HG03139 (cell line): Measurements from ENCODE around the gene UBE2D4.
A peak's percentile ranks its signal among the peaks of the same experiment; 100 is the strongest.
"Not testable (repeated sequence)": the region's sequence is repeated elsewhere in the genome, so short reads cannot be mapped to it uniquely, and the experiment has no call there.

Experiments used
- ATAC-seq: cut with Tn5 transposase; IDR thresholded peaks from one replicate; pipeline ENCODE4 v1.9.1; 2021; ENCODE audit not compliant: unreplicated experiment

UBE2D4 gene

GRCh38 chr7:43960933-43961332 is 34.7 kb downstream of the UBE2D4 start:
- ATAC-seq: no peak

- not testable (repeated sequence) for ATAC-seq
Measured at GRCh38 chr7:43966392-43966791, 40.2 kb downstream of the UBE2D4 start.

GRCh38 chr7:43968172-43969040 is 42.2 kb downstream of the UBE2D4 start:
- ATAC-seq: not testable (repeated sequence)

GRCh38 chr7:43969586-43969985 is 43.4 kb downstream of the UBE2D4 start:
- not testable (repeated sequence) for ATAC-seq

GRCh38 chr7:43970698-43971097 is 44.5 kb downstream of the UBE2D4 start:
- ATAC-seq: not testable (repeated sequence)

- ATAC-seq: not testable (repeated sequence)
Measured at GRCh38 chr7:43974033-43974573, 47.9 kb downstream of the UBE2D4 start.

- not testable (repeated sequence) for ATAC-seq
Measured at GRCh38 chr7:43974725-43975482, 48.7 kb downstream of the UBE2D4 start.

GRCh38 chr7:43977525-43977924 is 51.3 kb downstream of the UBE2D4 start:
- no peak for ATAC-seq

GRCh38 chr7:43978102-43978501 is 51.9 kb downstream of the UBE2D4 start:
- ATAC-seq: not testable (repeated sequence)

- ATAC-seq: not testable (repeated sequence)
Measured at GRCh38 chr7:43982848-43983247, 56.6 kb downstream of the UBE2D4 start.

- ATAC-seq: not testable (repeated sequence)
Measured at GRCh38 chr7:43983736-43984135, 57.5 kb downstream of the UBE2D4 start.

- not testable (repeated sequence) for ATAC-seq
Measured at GRCh38 chr7:43985904-43986864, 59.9 kb downstream of the UBE2D4 start.

- not testable (repeated sequence) for ATAC-seq
Measured at GRCh38 chr7:43987476-43987875, 61.2 kb downstream of the UBE2D4 start.

GRCh38 chr7:43990011-43990585 is 63.9 kb downstream of the UBE2D4 start:
- ATAC-seq: not testable (repeated sequence)

GRCh38 chr7:43990829-43991228 is 64.6 kb downstream of the UBE2D4 start:
- not testable (repeated sequence) for ATAC-seq

- ATAC-seq: peak; percentile 45
Measured at GRCh38 chr7:43992896-43993295, 66.7 kb downstream of the UBE2D4 start.

GRCh38 chr7:43994681-43995080 is 68.4 kb downstream of the UBE2D4 start:
- ATAC-seq: not testable (repeated sequence)

- not testable (repeated sequence) for ATAC-seq
Measured at GRCh38 chr7:43997532-43997931, 71.3 kb downstream of the UBE2D4 start, which contains the start of gene SPDYE1. Gene SPDYE1 (plus strand): TSS chr7:43997897. CDS start chr7:43999950, 2,053 bp downstream.
